HL-60 (cell line): ENCODE data around the gene GRM5.
"Not testable (repeated sequence)": the region's sequence is repeated elsewhere in the genome, so short reads cannot be mapped to it uniquely, and the experiment has no call there.

Experiments used
- CTCF ChIP-seq: IDR thresholded peaks from one replicate; pipeline ENCODE4 v1.5.1; 2011; ENCODE audit warnings: low read length, control low read depth, inconsistent platforms; ENCODE audit not compliant: insufficient read depth
- POLR2AphosphoS5 ChIP-seq: IDR thresholded peaks from 2 replicates; pipeline ENCODE4 v1.6.1; 2012; ENCODE audit warnings: low read depth
- REST ChIP-seq: IDR thresholded peaks from 2 replicates; pipeline ENCODE4 v1.6.1; 2012; ENCODE audit warnings: low read depth; ENCODE audit not compliant: insufficient replicate concordance
- SPI1 ChIP-seq: IDR thresholded peaks from 2 replicates; pipeline ENCODE4 v1.6.1; 2012; ENCODE audit warnings: low read depth, mild to moderate bottlenecking, borderline replicate concordance

GRCh38 chr11:88844941-88845340, 220.8 kb downstream of the GRM5 start:
- not testable (repeated sequence) for TF ChIP-seq SPI1, CTCF, POLR2AphosphoS5, REST
